Left ventricle myocardium inferior (tissue), 1 donor: ENCODE measurements around the gene NT5DC4. TPM values are rescaled to one million over a fixed set of nuclear protein-coding genes. Genes with fewer than 3 reads are reported as not detected.

ENCODE experiments used
- DNase-seq: peaks from one replicate; pipeline ENCODE4 v3.0.0-alpha.2; 2020
- H3K27ac ChIP-seq: fragments of 200-600 bp; replicated peaks from 2 replicates; pipeline ENCODE4 v1.8.0; 2021
- H3K27me3 ChIP-seq: fragments of 200-600 bp; 2 replicates; pipeline ENCODE4 v1.8.0; 2021; ENCODE audit warnings: low read depth
- H3K36me3 ChIP-seq: fragments of 200-600 bp; 2 replicates; pipeline ENCODE4 v1.8.0; 2021
- H3K4me1 ChIP-seq: fragments of 200-600 bp; 2 replicates; pipeline ENCODE4 v1.8.0; 2021
- H3K4me3 ChIP-seq: fragments of 200-600 bp; 2 replicates; pipeline ENCODE4 v1.8.0; 2021; ENCODE audit warnings: mild to moderate bottlenecking, moderate library complexity
- H3K9me3 ChIP-seq: fragments of 200-600 bp; replicated peaks from 2 replicates; pipeline ENCODE4 v1.8.0; 2021
- CTCF ChIP-seq: fragments of 200-600 bp; IDR thresholded peaks from 2 replicates; pipeline ENCODE4 v1.8.0; 2021; ENCODE audit warnings: antibody characterized with exemption, mild to moderate bottlenecking, borderline replicate concordance
- intact Hi-C: fragments of 100-400 bp; cut with micrococcal nuclease; formaldehyde crosslinking; loops from one replicate; pipeline ENCODE4 v1.11.0; 2022
- total RNA-seq: library from RNA; stranded (reverse); fragmentation: NEBNext Ultra II Directional; extraction: Animal tissue kit (Norgen Biotek cat#: 25700); gene quantifications from one replicate; pipeline ENCODE4 v1.2.1, GENCODE V29; 2021
- donor health status: DM: no; HTN: yes; CAD: no; lungs with severe emphysema.

NT5DC4 gene
- total RNA-seq, 1 donor from 2014 or later = not detected

DNA sequence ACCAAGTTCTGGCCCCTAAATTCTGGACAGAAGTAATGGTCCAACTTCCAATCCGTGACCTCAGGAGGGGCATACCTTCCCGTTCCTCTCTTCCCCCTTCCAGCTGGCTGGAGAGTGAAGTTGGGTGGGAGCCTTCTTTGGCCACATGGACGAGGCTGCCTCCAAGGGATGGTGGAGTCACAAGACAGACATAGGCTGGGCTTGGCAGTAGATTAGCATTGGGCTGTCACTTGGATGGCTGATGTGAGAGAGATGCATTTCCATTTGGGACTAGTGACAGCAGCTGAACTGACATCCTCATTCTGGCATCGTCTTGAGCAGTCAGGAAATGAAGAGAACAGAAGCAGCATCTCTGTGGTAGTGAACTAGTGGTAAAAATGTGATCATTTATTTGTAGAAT lies 12.6 kb downstream of the NT5DC4 start:
- H3K4me1 ChIP-seq = no peaks in the 10 kb centered on the region
- H3K27me3 ChIP-seq = peaks cover 14% of the 10 kb centered on the region
- no peaks in the 10 kb centered on the region for H3K9me3 ChIP-seq
- no peak overlapping the region for H3K4me3 ChIP-seq
- no peak for TF ChIP-seq CTCF
- intact Hi-C loops = no loop called here
- no peak for DNase-seq
- H3K27ac ChIP-seq = no peak overlapping the region
- no peaks in the 10 kb centered on the region for H3K36me3 ChIP-seq

GRCh38 chr2:112733871-112734270 lies 13.1 kb downstream of the NT5DC4 start:
- H3K27me3 ChIP-seq = peaks cover 13% of the 10 kb centered on the region
- no peaks in the 10 kb centered on the region for H3K36me3 ChIP-seq
- H3K9me3 ChIP-seq = no peaks in the 10 kb centered on the region
- no peaks in the 10 kb centered on the region for H3K4me1 ChIP-seq
- intact Hi-C loops = no loop called here
- no peak overlapping the region for H3K27ac ChIP-seq
- TF ChIP-seq CTCF = no peak
- DNase-seq = no peak
- no peak overlapping the region for H3K4me3 ChIP-seq

GRCh38 chr2:112737542-112738232 lies 16.9 kb downstream of the NT5DC4 start:
- no peak overlapping the region for H3K27ac ChIP-seq
- H3K9me3 ChIP-seq = no peaks in the 10 kb centered on the region
- H3K36me3 ChIP-seq = no peaks in the 10 kb centered on the region
- H3K4me1 ChIP-seq = no peaks in the 10 kb centered on the region
- H3K27me3 ChIP-seq = peaks cover 4% of the 10 kb centered on the region
- no peak for DNase-seq
- TF ChIP-seq CTCF = no peak
- no peak overlapping the region for H3K4me3 ChIP-seq
- intact Hi-C loops = no loop called here

DNA sequence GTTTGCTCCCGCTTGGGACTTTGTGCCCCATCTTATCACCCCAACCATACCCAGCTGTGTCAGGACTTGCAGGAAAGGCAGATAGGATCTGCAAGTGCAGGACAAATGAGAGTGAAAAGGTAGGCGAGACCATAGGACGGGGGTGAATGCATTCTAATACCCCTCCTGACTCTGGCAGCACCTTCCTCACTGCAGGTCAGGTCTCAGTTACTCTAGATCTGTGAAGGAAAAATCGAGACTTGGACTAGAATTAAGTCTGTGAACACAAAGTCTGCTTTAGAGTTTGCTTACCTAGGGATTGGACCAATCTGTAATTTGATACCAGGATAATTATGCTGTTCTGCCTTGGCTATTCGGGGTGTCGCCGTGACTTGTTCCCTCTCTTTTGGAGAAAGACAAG lies 19.7 kb downstream of the NT5DC4 start:
- TF ChIP-seq CTCF = no peak
- Histone ChIP-seq H3K4me3 (no peak overlapping the region), H3K27ac (no peak overlapping the region), H3K36me3 (no peaks in the 10 kb centered on the region), H3K9me3 (no peaks in the 10 kb centered on the region), H3K27me3 (peaks cover 4% of the 10 kb centered on the region), H3K4me1 (no peaks in the 10 kb centered on the region)
- intact Hi-C loops = no loop called here
- no peak for DNase-seq

DNA sequence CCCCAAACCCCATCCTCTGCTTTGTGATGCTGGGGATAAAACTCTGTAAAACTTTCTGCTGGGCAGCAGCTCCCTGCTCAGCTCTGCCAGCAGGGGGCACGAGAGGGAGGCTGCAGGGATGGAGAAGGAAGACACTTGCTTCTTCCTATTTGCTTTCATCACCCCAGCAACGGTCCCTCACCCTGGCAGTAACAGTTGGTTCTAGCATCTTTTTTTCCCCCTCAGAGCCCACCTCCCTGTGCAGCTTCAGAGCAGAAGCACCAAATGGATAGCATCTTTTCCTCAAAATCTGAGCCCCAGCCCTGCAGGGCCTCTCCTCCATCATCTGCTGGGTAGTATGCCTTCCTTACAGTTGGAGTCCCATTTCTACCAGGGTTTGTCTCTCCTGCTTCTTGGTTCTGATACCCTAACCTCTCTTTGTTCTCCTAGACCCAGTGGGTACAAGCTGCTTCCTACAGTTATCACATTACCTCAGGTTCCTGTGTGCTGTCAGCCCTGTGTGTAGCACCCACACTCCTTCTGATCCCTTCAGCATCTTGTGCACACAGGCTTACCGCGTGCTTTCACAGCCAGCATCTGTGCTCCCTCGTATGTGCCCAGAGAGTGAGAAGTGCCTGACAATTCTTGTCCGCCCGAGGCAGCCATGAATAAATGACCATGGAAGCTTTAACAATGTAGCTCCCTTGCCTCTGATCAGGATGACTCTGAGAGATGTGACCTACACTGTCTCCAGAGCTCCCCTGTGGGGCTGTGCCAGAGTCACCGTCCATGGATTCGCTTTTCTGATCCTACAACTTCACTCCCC lies 29.1 kb downstream of the NT5DC4 start:
- DNase-seq = peak; percentile 55

More for the DNA sequence above, 29.1 kb downstream of the NT5DC4 start:
- Histone ChIP-seq H3K4me1 (no peaks in the 10 kb centered on the region), H3K9me3 (no peaks in the 10 kb centered on the region), H3K4me3 (no peak overlapping the region), H3K27me3 (peaks cover 9% of the 10 kb centered on the region), H3K27ac (no peak overlapping the region), H3K36me3 (no peaks in the 10 kb centered on the region)
- peak; percentile 91 for TF ChIP-seq CTCF
- intact Hi-C loops = loop anchor here (10.0 kb wide), 1 partner anchor 135 kb away; no protein-coding TSS in a partner anchor
